Hepatic stellate cell (primary cell): Measurements from ENCODE around the gene MAFG.
"Not testable (repeated sequence)": the region's sequence is repeated elsewhere in the genome, so short reads cannot be mapped to it uniquely, and the experiment has no call there.

Experiments used
- DNase-seq: peaks from one replicate; pipeline ENCODE4 v3.0.0; 2011; ENCODE audit warnings: low spot score

The MAFG gene

GRCh38 chr17:81958633-81959342, 31.3 kb upstream of the MAFG start:
- DNase-seq, result no peak

GRCh38 chr17:81957691-81958432, 30.3 kb upstream of the MAFG start:
- no peak for DNase-seq

- DNase-seq, result no peak
These were observed 29.4 kb upstream of the MAFG start for GRCh38 chr17:81956607-81957589.

DNA sequence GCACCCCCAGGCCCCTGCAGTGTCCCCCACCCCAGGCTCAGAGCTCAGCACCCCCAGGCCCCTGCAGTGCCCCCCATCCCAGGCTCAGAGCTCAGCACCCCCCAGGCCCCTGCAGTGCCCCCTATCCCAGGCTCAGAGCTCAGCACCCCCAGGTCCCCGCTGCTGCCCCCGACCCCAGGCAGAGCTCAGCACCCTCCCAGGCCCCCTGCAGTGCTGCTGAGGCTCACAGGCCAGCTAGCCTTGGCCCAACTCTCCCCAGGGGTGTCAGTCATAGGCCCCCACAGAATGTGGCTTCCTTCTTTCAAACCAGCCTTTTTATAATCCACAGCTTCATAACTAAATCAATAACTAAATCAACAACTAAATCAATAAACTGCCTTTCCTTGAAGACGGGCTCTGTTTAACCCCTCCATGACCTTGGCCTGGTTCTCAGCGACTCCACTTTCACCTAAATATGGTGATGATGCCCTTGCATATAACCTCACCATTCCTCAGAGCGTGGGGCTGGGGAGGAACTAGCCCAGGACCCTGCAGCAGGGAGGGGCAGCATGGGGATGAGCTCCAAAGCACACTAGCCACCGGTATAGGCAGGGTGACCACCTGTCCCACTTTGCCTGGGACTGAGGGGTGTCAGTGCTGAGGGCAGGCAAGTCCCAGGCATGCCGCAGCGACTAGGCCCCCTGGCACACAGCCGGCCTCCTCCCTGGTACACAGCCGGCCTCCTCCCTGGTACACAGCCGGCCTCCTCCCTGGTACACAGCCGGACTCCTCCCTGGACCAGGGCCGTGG, 28.4 kb upstream of the MAFG start:
- no peak for DNase-seq

DNA sequence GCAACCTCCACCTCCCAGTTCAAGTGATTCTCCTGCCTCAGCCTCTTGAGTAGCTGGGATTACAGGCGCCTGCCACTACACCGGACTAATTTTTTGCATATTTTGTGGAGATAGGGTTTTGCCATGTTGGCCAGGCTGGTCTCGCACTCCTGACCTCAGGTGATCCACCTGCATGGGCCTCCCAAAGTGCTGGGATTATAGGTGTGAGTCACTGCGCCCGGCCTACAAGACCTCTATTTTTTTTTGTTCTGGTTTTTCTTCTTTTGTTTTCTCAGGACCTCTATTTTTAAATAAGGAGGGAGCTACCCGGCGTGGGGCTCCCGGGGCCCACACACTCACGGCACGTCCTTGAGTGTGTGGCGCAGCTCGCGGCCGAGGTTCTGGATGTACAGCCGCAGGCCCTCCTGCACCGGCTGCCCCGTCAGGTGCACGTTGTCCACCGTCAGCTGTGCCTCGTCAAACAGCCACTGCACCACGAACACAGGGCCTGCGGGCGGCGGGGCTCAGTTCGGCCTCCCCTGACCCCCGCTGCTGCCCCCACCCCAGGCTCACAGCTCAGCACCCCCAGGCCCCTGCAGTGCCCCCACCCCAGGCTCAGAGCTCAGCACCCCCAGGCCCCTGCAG, 27.6 kb upstream of the MAFG start:
- no peak for DNase-seq

- no peak for DNase-seq
These were observed 26.9 kb upstream of the MAFG start for GRCh38 chr17:81954131-81955057.

DNA sequence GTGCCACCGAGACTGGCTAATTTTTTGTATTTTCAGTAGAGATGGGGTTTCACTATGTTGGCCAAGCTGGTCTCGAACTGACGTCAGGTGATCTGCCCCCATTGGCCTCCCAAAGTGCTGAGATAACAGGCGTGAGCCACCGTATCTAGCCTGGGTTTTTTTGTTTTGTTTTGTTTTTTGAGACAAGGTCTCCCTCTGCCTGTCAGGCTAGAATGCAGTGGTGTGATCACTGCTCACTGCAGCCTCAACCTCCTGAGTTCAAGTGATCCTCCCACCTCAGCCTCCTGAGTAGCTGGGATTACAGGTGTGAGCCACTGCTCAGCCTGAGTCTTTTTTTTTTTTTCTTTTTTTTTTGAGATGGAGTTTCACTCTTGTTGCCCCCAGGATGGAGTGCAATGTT, 25.9 kb upstream of the MAFG start:
- DNase-seq, result not testable (repeated sequence)

- DNase-seq, result no peak
These were observed 25.3 kb upstream of the MAFG start for GRCh38 chr17:81952792-81953228.

- no peak for DNase-seq
These were observed 24.5 kb upstream of the MAFG start for GRCh38 chr17:81951785-81952684.

DNA sequence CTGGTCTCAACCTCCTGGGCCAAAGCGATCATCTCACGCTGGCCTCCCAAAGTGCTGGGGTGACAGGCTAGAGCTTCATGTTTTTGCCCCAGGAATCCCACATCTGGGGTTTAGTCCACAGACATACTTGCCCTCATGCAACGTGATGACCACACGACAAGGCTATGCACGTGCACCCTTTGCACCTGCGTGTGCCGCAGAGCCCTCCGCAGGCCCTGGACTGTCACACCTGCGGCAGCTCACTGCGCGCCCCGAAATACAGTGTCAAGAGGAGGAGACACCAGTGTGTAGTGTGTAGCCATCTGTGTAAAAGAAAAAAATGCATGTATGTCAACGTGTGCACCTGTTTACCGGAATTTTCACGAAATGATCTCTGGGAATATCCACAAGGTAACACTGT, 23.0 kb upstream of the MAFG start:
- no peak for DNase-seq

DNA sequence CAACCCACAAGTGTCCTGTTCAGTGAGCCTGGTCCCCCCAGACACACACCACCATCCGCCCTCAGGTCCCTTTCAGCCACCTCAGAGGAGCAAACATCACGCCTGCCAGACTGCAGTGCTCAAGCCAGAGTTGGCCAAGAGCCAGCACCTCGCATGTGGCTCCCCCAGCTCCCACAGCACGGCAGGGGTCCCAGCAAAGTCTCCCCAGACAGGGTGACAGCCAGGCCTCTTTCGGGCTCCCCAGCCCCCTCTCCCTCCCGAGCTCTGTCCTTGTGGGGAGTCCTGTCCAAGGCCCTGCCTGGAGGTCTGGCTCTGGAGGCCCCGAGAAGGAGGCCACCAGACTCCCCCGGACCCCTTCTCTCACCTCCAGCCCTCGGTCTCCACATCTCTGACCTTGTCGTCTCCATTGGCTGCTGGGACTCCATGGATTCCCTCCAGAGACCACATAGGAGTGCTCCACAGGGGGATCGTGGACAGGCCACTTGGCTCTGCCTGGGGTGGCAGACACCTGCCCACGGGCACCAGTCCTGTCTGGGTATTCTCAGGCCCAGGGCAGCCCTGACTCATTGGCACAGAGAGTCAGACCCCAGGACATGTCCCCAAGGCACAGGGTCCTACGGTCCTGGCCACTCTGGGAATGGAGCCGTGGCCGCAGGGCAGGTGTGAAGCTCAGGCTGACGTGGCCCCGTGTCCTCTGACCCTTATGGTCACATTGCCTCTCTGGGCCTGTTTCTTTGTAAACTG, 21.3 kb upstream of the MAFG start:
- DNase-seq, result no peak

DNA sequence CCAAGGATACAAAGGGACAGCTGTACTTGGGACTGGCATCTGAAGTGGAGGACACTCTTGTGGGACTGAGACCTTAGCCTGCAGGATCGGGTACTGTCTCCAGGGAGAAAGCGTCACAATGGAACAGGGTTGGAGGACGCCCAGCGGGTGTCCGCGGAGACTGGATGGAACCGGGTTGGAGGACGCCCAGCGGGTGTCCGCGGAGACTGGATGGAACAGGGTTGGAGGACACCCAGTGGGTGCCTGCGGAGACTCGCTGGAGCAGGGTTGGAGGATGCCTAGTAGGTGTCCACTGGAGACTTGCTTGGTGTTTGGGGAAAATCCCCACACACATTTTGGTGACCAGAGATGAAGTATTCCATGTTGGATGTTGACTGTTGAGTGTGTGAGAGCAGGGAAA, 19.7 kb upstream of the MAFG start, which contains the start of gene MYADML2:
TSS of gene MYADML2 (minus strand) at position 45 of the 400 bp plus-strand sequence. CDS start 5,492 bp downstream, outside the sequence.
- DNase-seq, result no peak

- no peak for DNase-seq
These were observed 17.3 kb upstream of the MAFG start for GRCh38 chr17:81944858-81945257.

- DNase-seq, result no peak
These were observed 14.6 kb upstream of the MAFG start for GRCh38 chr17:81942167-81942553.

- peak; percentile 44 for DNase-seq
These were observed 14.1 kb upstream of the MAFG start for GRCh38 chr17:81941484-81942166.

GRCh38 chr17:81940538-81941483, 13.3 kb upstream of the MAFG start:
- no peak for DNase-seq
